DND-41 (cell line): ENCODE data around the gene JAZF1.

ENCODE experiments used
- CTCF ChIP-seq: IDR thresholded peaks from 2 replicates; pipeline ENCODE4 v1.5.1; 2012; ENCODE audit warnings: borderline replicate concordance, low read length, moderate library complexity, mild to moderate bottlenecking; ENCODE audit not compliant: poor library complexity, severe bottlenecking; ENCODE audit errors: extremely low read depth
- EZH2 ChIP-seq: IDR thresholded peaks from 3 replicates; pipeline ENCODE4 v1.6.1; 2012; ENCODE audit warnings: borderline replicate concordance, low read depth, mild to moderate bottlenecking, moderate library complexity, low read length, inconsistent platforms; ENCODE audit not compliant: severe bottlenecking

GRCh38 chr7:27914409-27914808, 266.2 kb downstream of the JAZF1 start:
- TF ChIP-seq CTCF (no peak), EZH2 (no peak)
